HCT116 (cell line): ENCODE data around the gene MYL6B. TPM values are rescaled to one million over a fixed set of nuclear protein-coding genes. Genes with fewer than 3 reads are reported as not detected.

Experiments
- ATAC-seq: fragments of 200-7000 bp; cut with Tn5 transposase; 2 replicates; pipeline ENCODE4 v1.9.1; 2020; ENCODE audit warnings: mild to moderate bottlenecking, moderate library complexity
- BruUV-seq: library from RNA; stranded (reverse); fragments of 400-500 nt; replicated peaks from 2 replicates; lab custom pipeline; 2021; lab: Mats Ljungman, UMichigan
- CTCF ChIA-PET: fragments of 300-600 bp; sonication (Branson Sonifier 250); formaldehyde crosslinking; loops from one replicate; lab custom pipeline; 2021; ENCODE audit warnings: antibody characterized with exemption; lab: Charles Lee
- POLR2A ChIA-PET: fragments of 300-600, 350-600 bp; sonication (Branson Sonifier 250); formaldehyde crosslinking; loops from one replicate; lab custom pipeline; 2021; ENCODE audit warnings: antibody characterized with exemption; lab: Charles Lee
- RAD21 ChIA-PET, 2 experiments: fragments of 300-600 bp; sonication (Branson Sonifier 250); formaldehyde crosslinking; loops; one replicate each; lab custom pipeline; 2023; ENCODE audit warnings: low total read pairs in 2 of 2; ENCODE audit not compliant: uncharacterized antibody in 2 of 2, unreplicated experiment in 2 of 2, low non-redundant PET in 1 of 2; lab: Charles Lee
- DNase-seq: peaks from one replicate; pipeline ENCODE4 v3.0.0-alpha.2; 2010; ENCODE audit warnings: low read depth, low spot score
- H2AFZ ChIP-seq: fragments of 200-600 bp; shearing (Covaris generic), sonication (generic); 2 replicates; pipeline ENCODE4 v1.6.1; 2017; ENCODE audit warnings: low read depth, mixed run types, mixed read lengths, antibody characterized with exemption, low read length; ENCODE audit not compliant: poor library complexity, severe bottlenecking
- H3K27ac ChIP-seq: 2 replicates; pipeline ENCODE4 v1.5.1; 2012; ENCODE audit warnings: low read depth, low read length
- H3K27me3 ChIP-seq: fragments of 200-600 bp; sonication (generic); 2 replicates; pipeline ENCODE4 v1.6.1; 2016; ENCODE audit warnings: mixed run types, low read length, mixed read lengths; ENCODE audit not compliant: insufficient read depth
- H3K36me3 ChIP-seq, 2 experiments: fragments of 200-500 bp in 1 of 2; fragments of 200-600 bp in 1 of 2; sonication (Bioruptor generic) in 1 of 2; sonication (generic) in 1 of 2; 2 replicates each; pipeline versions ENCODE4 v1.5.1 to v1.6.1; 2014 to 2016; ENCODE audit warnings: low read length in 2 of 2, inconsistent platforms in 1 of 2, mixed read lengths in 1 of 2, mixed run types in 1 of 2; ENCODE audit not compliant: insufficient read depth in 2 of 2, control insufficient read depth in 1 of 2
- H3K4me1 ChIP-seq, 2 experiments: fragments of 200-600 bp in 1 of 2; sonication (generic) in 1 of 2; 2 replicates each; pipeline versions ENCODE4 v1.5.1 to v1.6.1; 2012 to 2017; ENCODE audit warnings: low read length in 2 of 2, inconsistent platforms in 1 of 2, mild to moderate bottlenecking in 1 of 2, mixed read lengths in 1 of 2, mixed run types in 1 of 2, moderate library complexity in 1 of 2; ENCODE audit not compliant: insufficient read depth in 2 of 2, control insufficient read depth in 1 of 2
- H3K4me2 ChIP-seq: fragments of 200-600 bp; sonication (generic); 2 replicates; pipeline ENCODE4 v1.6.1; 2017; ENCODE audit warnings: mixed run types, low read length, mixed read lengths
- H3K4me3 ChIP-seq, 2 experiments: fragments of 200-600 bp in 1 of 2; sonication (generic) in 1 of 2; replicated peaks in 1 of 2; 2 replicates each; pipeline ENCODE4 v1.5.1; 2011 to 2016; ENCODE audit warnings: low read length in 2 of 2, control low read depth in 1 of 2, low read depth in 1 of 2, mild to moderate bottlenecking in 1 of 2, mixed read lengths in 1 of 2, mixed run types in 1 of 2
- H3K79me2 ChIP-seq: fragments of 200-600 bp; sonication (generic); 2 replicates; pipeline ENCODE4 v1.6.1; 2017; ENCODE audit warnings: mild to moderate bottlenecking, mixed run types, low read length, moderate library complexity, mixed read lengths; ENCODE audit not compliant: insufficient read depth
- H3K9ac ChIP-seq: fragments of 200-600 bp; sonication (generic); 2 replicates; pipeline ENCODE4 v1.6.1; 2016; ENCODE audit warnings: low read length, mixed read lengths
- H3K9me2 ChIP-seq: fragments of 200-600 bp; sonication (generic), shearing (Covaris generic); 2 replicates; pipeline ENCODE4 v1.6.1; 2017; ENCODE audit warnings: mixed run types, mild to moderate bottlenecking, moderate library complexity; ENCODE audit not compliant: insufficient read depth
- H3K9me3 ChIP-seq, 2 experiments: fragments of 200-500 bp in 1 of 2; fragments of 200-600 bp in 1 of 2; sonication (Bioruptor generic) in 1 of 2; sonication (generic) in 1 of 2; 2 replicates each; pipeline ENCODE4 v1.6.1; 2014 to 2017; ENCODE audit warnings: low read length in 2 of 2, mixed read lengths in 2 of 2, inconsistent platforms in 1 of 2, low read depth in 1 of 2, mild to moderate bottlenecking in 1 of 2, mixed run types in 1 of 2, moderate library complexity in 1 of 2; ENCODE audit not compliant: control insufficient read depth in 1 of 2, insufficient read depth in 1 of 2
- H4K20me1 ChIP-seq: fragments of 200-600 bp; sonication (generic), shearing (Covaris generic); 2 replicates; pipeline ENCODE4 v1.6.1; 2017; ENCODE audit warnings: mixed run types, mild to moderate bottlenecking, moderate library complexity; ENCODE audit not compliant: insufficient read depth
- CBX3 ChIP-seq: IDR thresholded peaks from 2 replicates; pipeline ENCODE4 v1.6.1; 2012; ENCODE audit warnings: low read depth
- EZH2 ChIP-seq: fragments of 200-600 bp; sonication (generic); IDR thresholded peaks from 2 replicates; pipeline ENCODE4 v1.6.1; 2017; ENCODE audit warnings: antibody characterized with exemption, mixed run types
- POLR2A ChIP-seq: IDR thresholded peaks from 2 replicates; pipeline ENCODE4 v1.7.0; 2011; ENCODE audit warnings: borderline replicate concordance; ENCODE audit not compliant: insufficient read depth, insufficient read length; ENCODE audit errors: extremely low read depth
- POLR2AphosphoS5 ChIP-seq: IDR thresholded peaks from 2 replicates; pipeline ENCODE4 v1.6.1; 2011; ENCODE audit warnings: mild to moderate bottlenecking, low read depth, low read length, moderate library complexity
- SP1 ChIP-seq: IDR thresholded peaks from 2 replicates; pipeline ENCODE4 v1.6.1; 2012; ENCODE audit warnings: low read depth
- TCF7L2 ChIP-seq: IDR thresholded peaks from 2 replicates; pipeline ENCODE4 v1.7.0; 2011; ENCODE audit warnings: borderline replicate concordance, inconsistent platforms; ENCODE audit not compliant: insufficient read depth, insufficient read length; ENCODE audit errors: extremely low read depth
- YY1 ChIP-seq: IDR thresholded peaks from 2 replicates; pipeline ENCODE4 v1.6.1; 2011; ENCODE audit warnings: low read length, low read depth, moderate library complexity, mild to moderate bottlenecking; ENCODE audit not compliant: insufficient replicate concordance; ENCODE audit errors: extremely low read depth
- ZNF274 ChIP-seq: fragments of 200-500 bp; sonication (Bioruptor generic); IDR thresholded peaks from 2 replicates; pipeline ENCODE4 v1.6.1; 2014; ENCODE audit warnings: mild to moderate bottlenecking, low read depth, low read length, inconsistent platforms
- intact Hi-C: fragments of 100-400 bp; cut with micrococcal nuclease; formaldehyde crosslinking; loops from 2 replicates; pipeline ENCODE4 v1.10.0; 2022
- total RNA-seq: library from RNA; stranded (reverse); gene quantifications from one replicate; pipeline ENCODE4 v1.2.1, GENCODE V29; 2021; ENCODE audit not compliant: unreplicated experiment

Gene MYL6B
- total RNA-seq, 1 experiment from 2014 or later, result 94.3 TPM

- no peaks in the 10 kb centered on the region for H3K9me2 ChIP-seq
- H2AFZ ChIP-seq, result no peak overlapping the region
- H3K9me3 ChIP-seq, result no peaks in the 10 kb centered on the region
- peaks cover 6 to 7% of the 10 kb centered on the region in 2 experiments; a peak in 3 of 4 replicates for H3K36me3 ChIP-seq
- H3K4me1 ChIP-seq, result no peaks in the 10 kb centered on the region
- H3K27me3 ChIP-seq, result no peaks in the 10 kb centered on the region
- H3K27ac ChIP-seq, result no peak overlapping the region
- intact Hi-C loops, result no loop called here
- DNase-seq, result no peak
- no TSS peak for BruUV-seq
- H4K20me1 ChIP-seq, result no peaks in the 10 kb centered on the region
- TF ChIP-seq POLR2AphosphoS5 (no peak), ZNF274 (no peak), YY1 (no peak), SP1 (no peak), EZH2 (no peak), POLR2A (no peak)
- RAD21 ChIA-PET, result no interaction called here
- CTCF ChIA-PET, result no interaction called here
- no peak overlapping the region for H3K4me2 ChIP-seq
- no peak overlapping the region for H3K4me3 ChIP-seq
- H3K79me2 ChIP-seq, result no peaks in the 10 kb centered on the region
- no peak for ATAC-seq
- no peak overlapping the region for H3K9ac ChIP-seq
- POLR2A ChIA-PET, result interaction anchor here (1.8 kb wide), 1 partner anchor 12 kb away, joined by 4 read pairs; no protein-coding TSS in a partner anchor
These were observed 50.0 kb downstream of the MYL6B start for GRCh38 chr12:56202366-56202765.

GRCh38 chr12:56202838-56203237 lies 50.5 kb downstream of the MYL6B start:
- ChIA-PET CTCF (no interaction called here), RAD21 (no interaction called here), POLR2A (no interaction called here)
- Histone ChIP-seq H3K27me3 (no peaks in the 10 kb centered on the region), H3K9me2 (no peaks in the 10 kb centered on the region), H3K4me2 (no peak overlapping the region), H3K9ac (no peak overlapping the region), H4K20me1 (no peaks in the 10 kb centered on the region), H3K36me3 (peaks cover 11% of the 10 kb centered on the region in 2 experiments; a peak in 3 of 4 replicates), H3K4me3 (no peak overlapping the region), H3K4me1 (no peaks in the 10 kb centered on the region), H3K27ac (no peak overlapping the region), H3K9me3 (no peaks in the 10 kb centered on the region), H3K79me2 (no peaks in the 10 kb centered on the region), H2AFZ (no peak overlapping the region)
- intact Hi-C loops, result no loop called here
- no TSS peak for BruUV-seq
- DNase-seq, result no peak
- TF ChIP-seq TCF7L2 (no peak), CBX3 (no peak)
- no peak for ATAC-seq
